OCI-LY3 (cell line): ENCODE measurements around the gene FAM53B.

Experiments
- H2AFZ ChIP-seq: fragments of 200-600, 300-600 bp; shearing (Covaris generic); 2 replicates; pipeline ENCODE4 v1.6.0; 2014; ENCODE audit warnings: antibody characterized with exemption, low read depth, low read length
- H3K27ac ChIP-seq: fragments of 200-600, 300-600 bp; sonication (generic); 2 replicates; pipeline ENCODE4 v1.5.1; 2014; ENCODE audit warnings: mild to moderate bottlenecking, low read length, moderate library complexity, mixed read lengths
- H3K27me3 ChIP-seq: fragments of 200-600, 300-600 bp; sonication (generic); 2 replicates; pipeline ENCODE4 v1.6.1; 2014; ENCODE audit warnings: low read depth, low read length, mixed read lengths
- H3K36me3 ChIP-seq: fragments of 200-600, 300-600 bp; sonication (generic); replicated peaks from 2 replicates; pipeline ENCODE3; 2014; ENCODE audit warnings: low read depth, low read length, mixed read lengths
- H3K4me1 ChIP-seq: fragments of 300-600, 200-600 bp; sonication (generic); 2 replicates; pipeline ENCODE4 v1.6.1; 2014; ENCODE audit warnings: low read length, mixed read lengths
- H3K4me2 ChIP-seq: fragments of 200-600, 300-600 bp; sonication (generic); 2 replicates; pipeline ENCODE4 v1.6.1; 2014; ENCODE audit warnings: low read length, mixed read lengths
- H3K4me3 ChIP-seq: fragments of 300-600, 200-600 bp; sonication (generic); 2 replicates; pipeline ENCODE4 v1.5.1; 2014; ENCODE audit warnings: antibody characterized with exemption, mild to moderate bottlenecking, low read length, moderate library complexity
- H3K79me2 ChIP-seq: fragments of 300-600, 200-600 bp; shearing (Covaris generic); 2 replicates; pipeline ENCODE4 v1.6.1; 2014; ENCODE audit warnings: mild to moderate bottlenecking, low read length, mixed read lengths
- H3K9ac ChIP-seq: fragments of 300-600, 200-600 bp; shearing (Covaris generic); 2 replicates; pipeline ENCODE4 v1.6.0; 2014; ENCODE audit warnings: mild to moderate bottlenecking, low read length, moderate library complexity
- H3K9me3 ChIP-seq: fragments of 200-600, 300-600 bp; shearing (Covaris generic); 2 replicates; pipeline ENCODE4 v1.6.1; 2014; ENCODE audit warnings: low read length, mixed read lengths; ENCODE audit not compliant: insufficient read depth
- H4K20me1 ChIP-seq: fragments of 200-600, 300-600 bp; sonication (generic); 2 replicates; pipeline ENCODE4 v1.6.1; 2016; ENCODE audit warnings: low read length, mixed read lengths; ENCODE audit not compliant: insufficient read depth
- CTCF ChIP-seq: fragments of 200-600, 300-600 bp; sonication (generic); IDR thresholded peaks from 2 replicates; pipeline ENCODE4 v1.5.1; 2014; ENCODE audit warnings: antibody characterized with exemption, low read length, low read depth
- EZH2phosphoT487 ChIP-seq: fragments of 200-600 bp; shearing (Covaris generic); IDR thresholded peaks from 2 replicates; pipeline ENCODE4 v1.6.1; 2018; ENCODE audit warnings: antibody characterized with exemption, mixed run types, low read depth

FAM53B gene

DNA sequence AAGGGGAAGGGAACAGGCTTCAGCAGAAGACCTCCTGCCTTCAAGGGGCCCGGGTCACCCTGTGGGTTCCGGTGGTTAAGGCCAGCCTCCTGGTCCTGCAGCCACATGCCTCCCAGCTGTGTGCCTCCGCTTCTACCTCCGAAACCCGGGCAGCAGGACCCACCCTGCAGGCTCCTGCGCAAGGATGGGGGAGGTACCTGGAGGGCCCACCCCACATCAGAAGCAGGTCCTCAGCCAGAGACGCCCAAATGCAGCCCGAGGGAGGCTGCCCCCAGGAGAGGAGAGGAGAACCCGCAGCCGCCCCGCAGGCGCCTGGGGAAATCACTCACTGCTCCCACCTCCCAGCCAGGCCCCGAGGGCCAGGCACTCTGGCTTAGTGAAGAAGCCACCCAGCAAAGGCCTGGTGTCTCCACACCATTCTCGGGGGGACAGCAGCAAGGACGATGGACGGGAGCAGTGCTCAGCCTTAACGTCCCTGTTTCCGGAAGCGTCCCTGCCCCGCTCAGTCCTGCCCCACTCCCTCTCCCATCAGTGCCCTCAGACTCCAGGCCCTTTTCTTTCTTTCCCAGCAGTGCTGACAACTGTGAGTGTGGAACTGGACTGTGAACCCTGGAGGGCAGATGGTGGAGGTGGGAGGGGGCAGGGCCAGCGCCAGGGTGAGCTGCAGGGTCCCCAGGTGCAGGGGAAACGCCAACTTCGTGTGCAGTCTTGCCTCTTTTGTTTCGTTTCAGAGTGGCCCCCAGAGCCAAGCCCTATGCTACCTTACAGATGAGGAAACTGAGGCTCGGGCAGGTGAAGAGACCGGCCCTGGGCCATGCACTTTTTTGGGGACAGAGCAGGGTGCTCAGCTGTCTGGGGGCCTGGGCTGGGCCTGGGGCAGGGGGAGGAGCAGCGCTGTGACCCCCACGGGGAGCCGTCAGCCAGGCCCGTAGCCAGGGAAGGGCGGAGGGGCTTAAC, 138.0 kb downstream of the FAM53B start:
- no peak overlapping the region for H3K4me2 ChIP-seq
- TF ChIP-seq EZH2phosphoT487 (no peak), CTCF (no peak)
- H3K27ac ChIP-seq: no peak overlapping the region

DNA sequence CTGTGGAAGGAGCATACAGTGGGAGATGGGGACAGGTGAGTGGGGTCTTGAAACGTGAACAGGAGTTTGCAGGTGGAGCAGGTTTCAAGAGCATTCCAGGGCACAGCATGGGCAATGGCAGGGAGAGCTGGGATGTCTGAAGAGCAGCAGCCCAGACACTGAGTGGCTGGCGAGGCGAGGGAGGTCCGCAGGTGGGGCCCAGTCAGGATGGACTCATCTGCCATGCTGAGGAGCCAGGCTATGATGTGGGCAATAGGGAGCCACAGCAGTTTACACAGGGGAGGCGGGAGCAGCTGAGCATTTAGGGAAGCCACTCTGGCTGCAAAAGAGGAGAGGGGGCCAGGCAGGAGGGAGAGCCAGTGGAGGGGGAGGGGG, 138.7 kb downstream of the FAM53B start:
- no peaks in the 10 kb centered on the region for H3K79me2 ChIP-seq
- no peak overlapping the region for H3K27ac ChIP-seq
- no peak overlapping the region for H2AFZ ChIP-seq
- H3K4me2 ChIP-seq: no peak overlapping the region
- H4K20me1 ChIP-seq: no peaks in the 10 kb centered on the region
- TF ChIP-seq CTCF (no peak), EZH2phosphoT487 (no peak)
- no peaks in the 10 kb centered on the region for H3K36me3 ChIP-seq
- peaks cover 15% of the 10 kb centered on the region for H3K4me1 ChIP-seq
- no peaks in the 10 kb centered on the region for H3K9me3 ChIP-seq
- no peak overlapping the region for H3K4me3 ChIP-seq
- H3K9ac ChIP-seq: no peak overlapping the region
- no peaks in the 10 kb centered on the region for H3K27me3 ChIP-seq

More for the DNA sequence above, 138.0 kb downstream of the FAM53B start:
- no peaks in the 10 kb centered on the region for H3K79me2 ChIP-seq
- H3K4me1 ChIP-seq: peaks cover 11% of the 10 kb centered on the region
- no peaks in the 10 kb centered on the region for H3K36me3 ChIP-seq
- no peaks in the 10 kb centered on the region for H4K20me1 ChIP-seq
- H3K9me3 ChIP-seq: no peaks in the 10 kb centered on the region
- no peak overlapping the region for H2AFZ ChIP-seq
- H3K4me3 ChIP-seq: no peak overlapping the region
- H3K27me3 ChIP-seq: no peaks in the 10 kb centered on the region
- H3K9ac ChIP-seq: no peak overlapping the region

DNA sequence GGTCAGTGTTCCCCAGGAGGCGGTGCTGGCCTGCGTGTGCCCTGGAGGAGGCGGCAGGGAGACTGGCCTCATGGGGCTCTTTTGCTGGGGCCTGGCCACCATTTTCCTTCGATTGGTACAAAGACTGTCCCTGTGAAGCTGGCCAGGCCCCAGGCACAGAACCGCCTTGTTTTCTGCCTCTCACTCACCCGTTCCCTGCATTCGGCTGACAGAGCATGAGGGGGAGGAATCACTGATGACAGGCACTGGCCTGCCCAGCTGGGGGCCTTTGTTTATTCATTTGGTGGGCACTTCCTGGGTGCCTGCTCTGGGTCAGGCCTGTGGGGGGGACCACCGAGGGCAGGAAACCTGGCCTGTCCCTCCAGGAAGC, 139.2 kb downstream of the FAM53B start:
- H3K9ac ChIP-seq: no peak overlapping the region
- H3K27ac ChIP-seq: no peak overlapping the region
- no peak overlapping the region for H3K4me2 ChIP-seq
- H2AFZ ChIP-seq: no peak overlapping the region
- H3K27me3 ChIP-seq: no peaks in the 10 kb centered on the region
- peaks cover 15% of the 10 kb centered on the region for H3K4me1 ChIP-seq
- H4K20me1 ChIP-seq: no peaks in the 10 kb centered on the region
- TF ChIP-seq EZH2phosphoT487 (no peak), CTCF (no peak)
- no peaks in the 10 kb centered on the region for H3K9me3 ChIP-seq
- no peaks in the 10 kb centered on the region for H3K36me3 ChIP-seq
- H3K79me2 ChIP-seq: no peaks in the 10 kb centered on the region
- no peak overlapping the region for H3K4me3 ChIP-seq

GRCh38 chr10:124604214-124605000, 139.8 kb downstream of the FAM53B start:
- Histone ChIP-seq H3K4me3 (no peak overlapping the region), H4K20me1 (no peaks in the 10 kb centered on the region), H3K9ac (no peak overlapping the region), H3K4me2 (no peak overlapping the region), H3K27ac (no peak overlapping the region), H3K36me3 (no peaks in the 10 kb centered on the region), H3K27me3 (no peaks in the 10 kb centered on the region), H3K79me2 (no peaks in the 10 kb centered on the region), H3K9me3 (no peaks in the 10 kb centered on the region), H2AFZ (no peak overlapping the region), H3K4me1 (peaks cover 15% of the 10 kb centered on the region)
- no peak for TF ChIP-seq CTCF
- no peak for TF ChIP-seq EZH2phosphoT487
